ENCODE results near the gene NADSYN1. TPM values are rescaled to one million over a fixed set of nuclear protein-coding genes. Genes with fewer than 3 reads are reported as not detected.

NADSYN1 gene
- total and polyA plus RNA-seq, 2 donors (not counting 1 experiment from before 2014, with no cell fraction given), result 22.0 to 81.7 TPM

DNA sequence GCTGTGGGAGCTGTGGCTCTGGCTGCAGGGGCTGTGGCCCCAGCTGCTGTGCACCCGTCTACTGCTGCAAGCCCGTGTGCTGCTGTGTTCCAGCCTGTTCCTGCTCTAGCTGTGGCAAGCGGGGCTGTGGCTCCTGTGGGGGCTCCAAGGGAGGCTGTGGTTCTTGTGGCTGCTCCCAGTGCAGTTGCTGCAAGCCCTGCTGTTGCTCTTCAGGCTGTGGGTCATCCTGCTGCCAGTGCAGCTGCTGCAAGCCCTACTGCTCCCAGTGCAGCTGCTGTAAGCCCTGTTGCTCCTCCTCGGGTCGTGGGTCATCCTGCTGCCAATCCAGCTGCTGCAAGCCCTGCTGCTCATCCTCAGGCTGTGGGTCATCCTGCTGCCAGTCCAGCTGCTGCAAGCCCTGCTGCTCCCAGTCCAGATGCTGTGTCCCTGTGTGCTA, 95.7 kb downstream of the NADSYN1 start:
- no peaks in the 10 kb centered on the region for H4K20me1 ChIP-seq (ENCODE audit: control insufficient read depth, extremely low read depth, insufficient read depth, low read length)
- H3K4me3 ChIP-seq (replicated peaks in 1 of 4; ENCODE audit: control extremely low read depth in 1 of 4, insufficient read depth in 1 of 4, low read depth in 3 of 4, low read length in 4 of 4), result no peak overlapping the region
- H3K27me3 ChIP-seq (ENCODE audit: control insufficient read depth, insufficient read depth, low read length), result no peaks in the 10 kb centered on the region
- no peak for DNase-seq (ENCODE audit: low read depth in 2 of 2)
- H3K36me3 ChIP-seq (ENCODE audit: control insufficient read depth, insufficient read depth, low read length), result no peaks in the 10 kb centered on the region
- H3K79me2 ChIP-seq (ENCODE audit: control insufficient read depth, insufficient read depth, low read length), result no peaks in the 10 kb centered on the region
- H2AFZ ChIP-seq (ENCODE audit: low read length), result no peak overlapping the region
- no peak overlapping the region for H3K27ac ChIP-seq (ENCODE audit: insufficient read depth, low read length)
- H3K4me2 ChIP-seq (ENCODE audit: extremely low read depth, insufficient read depth, low read length), result no peak overlapping the region
- no peak overlapping the region for H3K9ac ChIP-seq (ENCODE audit: insufficient read depth, low read length)
- no peaks in the 10 kb centered on the region for H3K9me3 ChIP-seq (ENCODE audit: control insufficient read depth, insufficient read depth, low read depth, low read length)
- no peak for TF ChIP-seq EZH2 (IDR thresholded peaks at IDR 0.05; ENCODE audit: low read length, missing control alignments)
- TF ChIP-seq, protein P1, sequence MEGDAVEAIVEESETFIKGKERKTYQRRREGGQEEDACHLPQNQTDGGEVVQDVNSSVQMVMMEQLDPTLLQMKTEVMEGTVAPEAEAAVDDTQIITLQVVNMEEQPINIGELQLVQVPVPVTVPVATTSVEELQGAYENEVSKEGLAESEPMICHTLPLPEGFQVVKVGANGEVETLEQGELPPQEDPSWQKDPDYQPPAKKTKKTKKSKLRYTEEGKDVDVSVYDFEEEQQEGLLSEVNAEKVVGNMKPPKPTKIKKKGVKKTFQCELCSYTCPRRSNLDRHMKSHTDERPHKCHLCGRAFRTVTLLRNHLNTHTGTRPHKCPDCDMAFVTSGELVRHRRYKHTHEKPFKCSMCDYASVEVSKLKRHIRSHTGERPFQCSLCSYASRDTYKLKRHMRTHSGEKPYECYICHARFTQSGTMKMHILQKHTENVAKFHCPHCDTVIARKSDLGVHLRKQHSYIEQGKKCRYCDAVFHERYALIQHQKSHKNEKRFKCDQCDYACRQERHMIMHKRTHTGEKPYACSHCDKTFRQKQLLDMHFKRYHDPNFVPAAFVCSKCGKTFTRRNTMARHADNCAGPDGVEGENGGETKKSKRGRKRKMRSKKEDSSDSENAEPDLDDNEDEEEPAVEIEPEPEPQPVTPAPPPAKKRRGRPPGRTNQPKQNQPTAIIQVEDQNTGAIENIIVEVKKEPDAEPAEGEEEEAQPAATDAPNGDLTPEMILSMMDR (conservative IDR thresholded peaks at IDR 0.05 in 1 of 2, IDR thresholded peaks at IDR 0.05 in 1 of 2; ENCODE audit: low read depth in 1 of 2, low read length in 2 of 2), result no peak
- no peaks in the 10 kb centered on the region for H3K4me1 ChIP-seq (ENCODE audit: control insufficient read depth, extremely low read depth, insufficient read depth, low read length)

Other genes starting within 250 kb of the NADSYN1 start
- gene SHANK2, start 200.6 kb upstream of the NADSYN1 start, total RNA-seq, result 1.3 and 11.6 TPM in 2 replicates
- gene SHANK2, start 200.6 kb upstream of the NADSYN1 start, polyA plus RNA-seq, result 3.2 and 4.6 TPM in 2 replicates
- 48.5 and 148 TPM in 2 replicates for gene DHCR7, start 4.8 kb upstream of the NADSYN1 start, total RNA-seq
- gene DHCR7, start 4.8 kb upstream of the NADSYN1 start, polyA plus RNA-seq, result 64.6 and 90.8 TPM in 2 replicates
- gene KRTAP5-7, start 74.1 kb downstream of the NADSYN1 start, total RNA-seq, result under 0.01 and 0.17 TPM in 2 replicates
- not detected in 2 replicates for gene KRTAP5-7, start 74.1 kb downstream of the NADSYN1 start, polyA plus RNA-seq
- not detected in 2 replicates for gene KRTAP5-8, start 84.8 kb downstream of the NADSYN1 start, total RNA-seq
- gene KRTAP5-8, start 84.8 kb downstream of the NADSYN1 start, polyA plus RNA-seq, result not detected in 2 replicates
- gene KRTAP5-9, start 95.2 kb downstream of the NADSYN1 start, total RNA-seq, result not detected in 2 replicates
- gene KRTAP5-9, start 95.2 kb downstream of the NADSYN1 start, polyA plus RNA-seq, result not detected in 2 replicates
- not detected in 2 replicates for gene KRTAP5-10, start 112.4 kb downstream of the NADSYN1 start, total RNA-seq
- not detected in 2 replicates for gene KRTAP5-10, start 112.4 kb downstream of the NADSYN1 start, polyA plus RNA-seq
- gene KRTAP5-11, start 129.7 kb downstream of the NADSYN1 start, total RNA-seq, result not detected in 2 replicates
- gene KRTAP5-11, start 129.7 kb downstream of the NADSYN1 start, polyA plus RNA-seq, result not detected in 2 replicates

All from fibroblast of lung (primary cell).